ENCODE measurements around the gene SLC13A2. TPM values are rescaled to one million over a fixed set of nuclear protein-coding genes. Genes with fewer than 3 reads are reported as not detected.
"Not testable (repeated sequence)": the region's sequence is repeated elsewhere in the genome, so short reads cannot be mapped to it uniquely, and the experiment has no call there.

Gene SLC13A2
- total RNA-seq, 1 experiment from 2014 or later = not detected

- TF ChIP-seq CTCF (IDR thresholded peaks at IDR 0.05 in 2 of 3, conservative IDR thresholded peaks at IDR 0.05 in 1 of 3; ENCODE audit: borderline replicate concordance in 1 of 3, insufficient read depth in 1 of 3, low read depth in 2 of 3, low read length in 2 of 3) (peak in 2 of 3 experiments; percentile 64 to 69; a peak in 4 of 6 replicates), ZNF274 (IDR thresholded peaks at IDR 0.05; ENCODE audit: low read depth, low read length) (no peak), ZFX (IDR thresholded peaks at IDR 0.05) (no peak)
- Histone ChIP-seq H3K9ac (ENCODE audit: low read length) (no peak overlapping the region), H3K9me2 (ENCODE audit: insufficient read depth) (no peaks in the 10 kb centered on the region), H4K20me1 (ENCODE audit: insufficient read depth) (no peaks in the 10 kb centered on the region), H3K4me3 (replicated peaks in 1 of 2; ENCODE audit: low read depth in 1 of 2, low read length in 2 of 2) (no peak overlapping the region), H3K27ac (ENCODE audit: low read depth, low read length) (no peak overlapping the region), H3K4me2 (ENCODE audit: low read length) (no peak overlapping the region), H3K36me3 (ENCODE audit: control insufficient read depth in 1 of 2, insufficient read depth in 2 of 2, low read length in 2 of 2) (no peaks in the 10 kb centered on the region), H2AFZ (ENCODE audit: low read depth, low read length, poor library complexity, severe bottlenecking) (no peak overlapping the region), H3K27me3 (ENCODE audit: insufficient read depth, low read length) (no peaks in the 10 kb centered on the region), H3K9me3 (ENCODE audit: control insufficient read depth in 1 of 2, insufficient read depth in 1 of 2, low read depth in 1 of 2, low read length in 2 of 2) (no peaks in the 10 kb centered on the region), H3K79me2 (ENCODE audit: insufficient read depth, low read length) (no peaks in the 10 kb centered on the region), H3K4me1 (ENCODE audit: control insufficient read depth in 1 of 2, insufficient read depth in 2 of 2, low read length in 2 of 2) (no peaks in the 10 kb centered on the region)
- POLR2A ChIA-PET = no interaction called here
- RAD21 ChIA-PET (ENCODE audit: low non-redundant PET in 1 of 2, low total read pairs in 2 of 2, uncharacterized antibody in 2 of 2, unreplicated experiment in 2 of 2) = no interaction called here
- intact Hi-C loops (cut with micrococcal nuclease) = no loop called here
- DNase-seq (ENCODE audit: low read depth, low spot score) (no peak), ATAC-seq (peak; percentile 99)
- BruUV-seq (replicated peaks) = no TSS peak
- CTCF ChIA-PET = interaction anchor here (1.5 to 1.9 kb wide), 2 partner anchors 9 to 10 kb away, joined by 6 read pairs; no protein-coding TSS in a partner anchor
These were observed 47.3 kb upstream of the SLC13A2 start for GRCh38 chr17:28426081-28426519.

DNA sequence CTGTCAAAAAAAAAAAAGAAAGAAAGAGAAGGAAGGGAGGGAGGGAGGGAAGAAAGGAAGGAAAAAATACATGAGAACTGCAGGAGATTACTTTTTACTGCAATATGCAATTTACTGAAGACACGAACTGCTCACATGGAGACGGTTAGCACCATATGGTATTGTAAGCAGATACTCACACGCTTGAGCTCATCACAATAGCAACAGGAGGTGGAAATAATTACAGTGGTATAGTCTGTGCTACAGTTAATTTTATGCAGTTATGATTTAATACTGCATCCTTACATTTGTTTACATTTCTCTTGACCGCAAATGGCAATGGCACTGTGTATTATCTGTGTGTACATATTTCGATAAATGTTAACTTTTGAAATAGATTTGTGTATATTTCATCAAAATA, 46.1 kb upstream of the SLC13A2 start:
- H3K36me3 ChIP-seq (ENCODE audit: control insufficient read depth in 1 of 2, insufficient read depth in 2 of 2, low read length in 2 of 2) = no peaks in the 10 kb centered on the region
- no peaks in the 10 kb centered on the region for H3K9me2 ChIP-seq (ENCODE audit: insufficient read depth)
- no peak for DNase-seq (ENCODE audit: low read depth, low spot score)
- no peaks in the 10 kb centered on the region for H3K79me2 ChIP-seq (ENCODE audit: insufficient read depth, low read length)
- intact Hi-C loops (cut with micrococcal nuclease) = no loop called here
- H3K4me2 ChIP-seq (ENCODE audit: low read length) = no peak overlapping the region
- no peaks in the 10 kb centered on the region for H3K9me3 ChIP-seq (ENCODE audit: control insufficient read depth in 1 of 2, insufficient read depth in 1 of 2, low read depth in 1 of 2, low read length in 2 of 2)
- H3K4me3 ChIP-seq (replicated peaks in 1 of 2; ENCODE audit: low read depth in 1 of 2, low read length in 2 of 2) = no peak overlapping the region
- H4K20me1 ChIP-seq (ENCODE audit: insufficient read depth) = no peaks in the 10 kb centered on the region
- no peaks in the 10 kb centered on the region; the same call in 1 of the 2 replicates for H3K27me3 ChIP-seq (ENCODE audit: insufficient read depth, low read length)
- no TSS peak for BruUV-seq (replicated peaks)
- H3K4me1 ChIP-seq (ENCODE audit: control insufficient read depth in 1 of 2, insufficient read depth in 2 of 2, low read length in 2 of 2) = no peaks in the 10 kb centered on the region
- no peak for ATAC-seq
- ChIA-PET POLR2A (no interaction called here), CTCF (interaction anchor here (1.5 to 2.9 kb wide), 2 partner anchors 10 to 11 kb away, joined by 6 to 9 read pairs; no protein-coding TSS in a partner anchor), RAD21 (ENCODE audit: low non-redundant PET in 1 of 2, low total read pairs in 2 of 2, uncharacterized antibody in 2 of 2, unreplicated experiment in 2 of 2) (no interaction called here)
- H3K9ac ChIP-seq (ENCODE audit: low read length) = no peak overlapping the region
- H3K27ac ChIP-seq (ENCODE audit: low read depth, low read length) = no peak overlapping the region
- no peak overlapping the region for H2AFZ ChIP-seq (ENCODE audit: low read depth, low read length, poor library complexity, severe bottlenecking)
- TF ChIP-seq POLR2A (IDR thresholded peaks at IDR 0.05; ENCODE audit: borderline replicate concordance, extremely low read depth, insufficient read depth, insufficient read length) (no peak), JUND (IDR thresholded peaks at IDR 0.05) (no peak)

DNA sequence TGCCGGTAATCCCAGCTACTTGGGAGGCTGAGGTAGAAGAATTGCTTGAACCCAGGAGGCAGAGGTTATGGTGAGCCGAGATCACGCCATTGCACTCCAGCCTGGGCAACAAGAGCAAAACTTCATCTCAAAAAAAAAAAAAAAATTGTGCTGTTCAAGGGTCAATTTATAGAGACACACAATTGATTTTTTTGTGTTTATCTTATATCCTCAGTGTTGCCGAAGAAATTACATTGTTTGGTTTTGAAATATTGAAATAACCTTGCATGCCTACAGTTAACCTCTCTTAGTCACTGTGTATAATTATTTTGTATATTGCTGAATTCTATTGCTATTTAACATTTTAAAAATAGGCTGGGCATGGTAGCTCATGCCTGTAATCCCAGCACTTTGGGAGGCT, 45.5 kb upstream of the SLC13A2 start:
- POLR2A ChIA-PET; H3K9ac ChIP-seq (ENCODE audit: low read length); H4K20me1 ChIP-seq (ENCODE audit: insufficient read depth); H2AFZ ChIP-seq (ENCODE audit: low read depth, low read length, poor library complexity, severe bottlenecking); H3K4me1 ChIP-seq (ENCODE audit: control insufficient read depth in 1 of 2, insufficient read depth in 2 of 2, low read length in 2 of 2); H3K36me3 ChIP-seq (ENCODE audit: control insufficient read depth in 1 of 2, insufficient read depth in 2 of 2, low read length in 2 of 2); ATAC-seq; intact Hi-C loops (cut with micrococcal nuclease); H3K4me3 ChIP-seq (replicated peaks in 1 of 2; ENCODE audit: low read depth in 1 of 2, low read length in 2 of 2); H3K9me3 ChIP-seq (ENCODE audit: control insufficient read depth in 1 of 2, insufficient read depth in 1 of 2, low read depth in 1 of 2, low read length in 2 of 2); BruUV-seq (replicated peaks); H3K4me2 ChIP-seq (ENCODE audit: low read length); H3K9me2 ChIP-seq (ENCODE audit: insufficient read depth); RAD21 ChIA-PET (ENCODE audit: low non-redundant PET in 1 of 2, low total read pairs in 2 of 2, uncharacterized antibody in 2 of 2, unreplicated experiment in 2 of 2); H3K27me3 ChIP-seq (ENCODE audit: insufficient read depth, low read length); H3K27ac ChIP-seq (ENCODE audit: low read depth, low read length); DNase-seq (ENCODE audit: low read depth, low spot score); H3K79me2 ChIP-seq (ENCODE audit: insufficient read depth, low read length): not testable (repeated sequence)
- CTCF ChIA-PET = interaction anchor here (2.9 kb wide), 1 partner anchor 11 kb away, joined by 9 read pairs; no protein-coding TSS in a partner anchor

All from HCT116 (cell line).